Stimulated activated CD4-positive, alpha-beta T cell treated with anti-CD3 and anti-CD28 coated beads, Interleukin-12 subunit alpha, Interleukin-12 subunit beta, amount 100 ng/mL, for 24 hours (primary cell): ENCODE measurements around the gene BLCAP.
A peak's percentile ranks its signal among the peaks of the same experiment; 100 is the strongest.

Source experiments
- DNase-seq, 2 experiments: peaks; one replicate each; pipeline ENCODE4 v3.0.0-alpha.2; 2020; ENCODE audit warnings: low read depth in 2 of 2

The BLCAP gene

DNA sequence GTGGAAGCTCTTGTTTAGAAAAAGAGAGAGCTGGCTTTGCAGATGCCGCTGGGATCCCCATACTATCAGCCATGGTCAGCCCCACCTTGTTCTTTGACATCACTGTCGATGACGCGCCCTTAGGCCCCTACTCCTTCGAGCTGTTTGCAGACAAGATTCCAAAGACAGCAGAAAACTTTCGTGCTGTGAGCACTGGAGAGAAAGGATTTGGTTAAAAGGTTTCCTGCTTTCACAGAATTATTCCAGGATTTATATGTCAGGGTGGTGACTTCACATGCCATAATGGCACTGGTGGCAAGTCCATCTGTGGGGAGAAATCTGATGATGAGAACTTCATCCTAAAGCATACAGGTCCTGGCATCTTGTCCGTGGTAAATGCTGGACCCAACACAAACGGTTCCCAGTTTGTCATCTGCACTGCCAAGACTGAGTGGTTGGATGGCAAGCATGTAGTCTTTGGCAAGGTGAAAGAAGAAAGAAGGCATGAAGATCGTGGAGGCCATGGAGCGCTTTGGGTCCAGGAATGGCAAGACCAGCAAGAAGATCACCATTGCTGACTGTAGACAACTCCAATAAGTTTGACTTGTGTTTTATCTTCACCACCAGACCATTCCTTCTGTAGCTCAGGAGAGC lies 2.4 kb upstream of the BLCAP start:
- DNase-seq = no peak

DNA sequence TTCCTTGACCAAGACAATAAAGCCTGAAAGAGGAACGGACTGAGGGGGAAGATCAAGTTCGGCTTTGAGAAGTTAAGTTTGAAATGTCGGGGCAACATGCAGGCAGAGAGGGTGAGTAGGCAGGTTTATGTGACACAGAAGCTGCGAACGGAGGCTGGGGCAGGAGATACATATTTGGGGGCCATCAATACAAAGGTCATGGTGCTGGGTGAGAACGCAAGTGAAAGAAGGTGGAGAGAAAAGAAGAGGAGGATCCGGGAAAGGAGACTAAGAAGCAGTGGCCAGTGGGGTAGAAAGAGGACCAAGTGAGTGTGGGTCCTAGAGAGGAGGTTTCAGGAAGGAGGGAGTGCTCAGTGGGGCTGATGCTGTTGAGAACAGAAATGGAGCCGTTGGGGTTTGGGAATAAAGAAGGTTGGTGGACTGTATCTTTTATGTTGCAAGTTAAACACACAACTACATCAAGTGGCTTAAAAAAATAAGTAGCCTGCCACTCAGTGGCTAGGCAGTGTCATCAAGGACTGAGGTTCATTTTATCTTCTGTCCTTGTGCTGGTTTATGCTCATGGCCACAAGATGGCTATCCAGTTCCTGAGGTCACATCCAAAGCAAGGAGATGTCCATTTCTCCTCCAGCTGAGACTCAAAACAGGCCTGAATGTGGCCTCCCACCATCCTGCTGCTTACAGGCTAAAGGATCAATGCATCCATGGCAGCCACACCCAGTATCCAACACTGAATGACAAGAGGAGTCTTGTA lies 1.7 kb upstream of the BLCAP start:
- DNase-seq = no peak

DNA sequence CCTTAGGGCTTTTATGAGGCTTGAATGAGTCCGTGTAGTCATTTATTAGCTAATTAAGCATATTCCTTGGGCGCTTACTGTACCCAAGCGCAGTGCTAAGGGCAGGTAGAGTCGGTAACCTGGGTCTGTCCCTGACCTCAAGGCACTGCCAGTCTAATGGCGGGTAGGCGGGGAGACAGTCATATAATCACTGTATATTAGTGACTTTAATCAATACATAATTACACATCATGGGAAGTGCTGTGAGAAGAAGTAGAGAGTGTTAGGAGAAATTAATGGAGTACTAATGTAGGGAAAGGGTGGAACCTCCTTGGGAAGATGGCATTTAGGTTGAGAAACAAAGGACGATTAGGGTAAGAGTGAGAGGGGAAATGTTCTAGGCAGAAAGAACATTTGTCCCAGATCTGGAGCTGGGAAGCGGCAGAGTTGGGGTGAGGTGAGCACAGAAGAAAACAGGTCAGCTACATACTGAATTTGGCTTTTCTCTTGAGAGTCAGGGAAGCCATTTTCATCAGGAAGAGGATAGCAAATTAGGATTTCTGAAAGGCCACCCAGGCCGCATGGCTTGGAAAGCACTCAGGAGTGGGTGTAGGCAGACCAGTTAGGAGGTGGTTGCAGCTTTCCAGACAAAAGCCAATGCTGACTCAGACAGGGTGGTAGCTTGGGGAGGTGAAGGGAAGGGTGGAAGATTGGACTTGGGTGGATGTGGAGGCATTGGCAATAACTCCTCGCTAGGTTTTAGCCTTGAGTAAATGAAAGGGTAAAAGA lies 954 bp upstream of the BLCAP start:
- DNase-seq = no peak

DNA sequence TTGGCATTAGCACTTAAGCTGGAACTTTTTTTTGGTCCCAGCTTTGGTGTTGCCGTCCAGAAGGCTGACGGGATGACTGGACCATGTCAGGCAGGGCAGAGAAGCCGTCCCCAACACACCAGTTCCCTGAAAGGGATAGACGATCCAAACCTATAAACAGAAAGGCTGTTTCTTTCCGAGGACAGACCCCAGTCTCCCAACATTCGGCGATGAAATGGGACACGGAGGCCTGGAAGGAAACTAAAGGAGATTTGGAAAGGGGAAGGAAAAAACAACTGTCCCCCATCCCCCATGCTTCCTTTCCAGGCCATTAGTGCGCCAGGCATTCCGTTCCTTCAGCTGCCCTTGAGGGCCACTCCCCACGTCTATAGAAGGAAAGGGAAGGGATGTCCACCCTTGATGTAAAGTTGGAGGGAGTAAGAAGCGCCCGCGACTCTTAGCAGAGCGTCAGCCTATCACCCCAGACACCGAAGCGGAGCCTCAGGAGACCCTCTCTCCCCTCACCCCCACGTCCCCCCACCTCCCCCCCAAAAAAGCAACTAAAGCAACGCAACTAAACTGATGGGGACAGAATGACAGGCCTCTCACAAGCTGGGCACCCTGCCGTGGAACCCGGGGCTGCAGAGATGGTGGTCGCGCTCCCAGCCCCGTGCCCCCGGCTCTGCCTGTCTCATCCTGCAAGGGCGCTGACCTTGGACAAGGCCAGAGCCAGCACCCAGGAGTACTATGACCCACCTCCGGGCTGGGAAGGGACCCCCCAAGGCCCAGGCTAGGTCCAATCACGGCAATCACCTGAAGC lies 638 bp downstream of the BLCAP start:
- DNase-seq = no peak

DNA sequence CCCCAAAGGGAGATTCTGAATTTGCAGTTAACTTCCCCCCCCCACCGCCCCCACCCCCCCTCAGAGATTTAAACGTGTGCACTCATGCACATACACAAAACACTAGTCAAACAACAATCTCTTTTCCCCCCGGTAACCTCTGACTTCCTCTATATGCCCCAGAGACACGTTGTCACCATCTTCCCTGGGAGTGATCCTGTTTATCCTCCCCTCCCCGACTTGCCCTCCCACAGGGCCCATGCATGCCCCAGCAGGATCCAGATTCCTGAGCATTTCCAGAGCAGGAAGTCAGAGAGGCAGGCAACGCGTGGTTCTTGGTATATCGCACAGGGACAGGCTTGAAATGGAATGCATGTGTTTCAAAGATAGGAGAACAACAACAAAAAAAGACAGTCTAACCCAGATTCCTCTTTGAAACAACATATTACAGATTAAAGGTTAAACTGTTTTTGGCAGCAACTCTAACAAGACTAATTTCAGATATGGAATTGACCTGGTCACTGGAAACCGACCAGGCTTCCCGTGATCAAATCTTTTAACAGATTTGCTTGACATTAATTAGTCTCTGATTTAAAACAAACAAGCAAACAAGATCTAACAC lies 1.3 kb downstream of the BLCAP start:
- DNase-seq = no peak

DNA sequence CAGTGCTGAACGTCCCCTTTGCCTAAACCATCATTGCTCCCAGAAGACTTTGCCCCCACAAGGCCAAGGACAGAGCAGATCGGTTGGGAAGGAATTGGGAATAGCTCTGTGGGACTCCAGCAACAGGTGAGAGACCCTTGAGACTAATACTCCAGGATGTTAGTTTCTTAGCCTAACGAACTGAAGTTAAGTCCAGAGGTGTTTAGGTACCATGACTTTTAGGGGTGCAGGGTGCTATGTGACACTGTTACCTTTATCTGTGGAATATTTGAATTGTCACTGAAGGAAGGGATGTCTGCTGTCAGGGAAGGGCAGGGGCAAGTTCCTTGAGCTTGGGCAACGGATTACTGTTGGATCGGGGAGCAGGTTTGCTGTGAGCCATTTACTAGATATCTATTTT lies 1.9 kb downstream of the BLCAP start:
- no peak for DNase-seq

DNA sequence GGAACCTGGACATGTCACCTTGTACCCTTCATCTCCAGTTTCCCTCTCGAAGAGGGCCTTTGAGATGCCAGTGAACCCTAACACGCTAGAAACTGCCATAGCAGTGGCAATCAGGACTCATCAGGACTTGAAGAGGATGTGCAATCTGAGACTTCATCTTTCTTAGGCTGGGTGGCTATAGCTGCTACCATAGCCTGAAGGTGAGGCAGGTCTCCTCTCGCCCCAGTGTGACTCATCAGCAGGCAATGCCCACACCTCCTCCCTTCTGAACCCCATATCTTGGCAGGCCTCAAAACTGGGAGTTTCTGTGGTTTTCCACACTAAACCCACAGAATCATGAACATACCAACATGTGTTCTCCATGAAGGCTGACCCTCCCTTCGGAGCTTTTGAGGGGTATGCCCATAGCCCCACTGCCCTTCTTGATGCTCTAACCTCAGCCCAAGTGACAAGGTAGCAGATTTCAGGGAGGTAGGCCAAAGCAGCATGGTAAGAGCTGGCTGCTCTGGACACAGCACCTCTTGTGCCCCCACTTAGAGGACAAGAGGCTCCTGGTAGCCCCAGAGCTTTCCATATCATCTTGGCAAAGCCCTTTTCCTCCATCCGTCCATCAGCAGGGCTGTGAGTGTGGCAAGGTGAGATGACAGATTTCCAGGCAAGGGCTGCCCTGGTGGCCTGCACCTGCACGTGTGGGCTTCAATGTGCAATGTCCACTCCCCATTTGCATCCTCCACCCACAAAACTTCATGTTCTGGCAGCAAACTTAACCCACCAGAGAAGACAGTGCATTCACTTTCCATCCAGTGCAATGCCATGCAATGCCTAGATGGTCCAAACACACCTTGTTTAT lies 2.6 kb downstream of the BLCAP start:
- peak in 1 of 2 experiments; percentile 20 for DNase-seq

DNA sequence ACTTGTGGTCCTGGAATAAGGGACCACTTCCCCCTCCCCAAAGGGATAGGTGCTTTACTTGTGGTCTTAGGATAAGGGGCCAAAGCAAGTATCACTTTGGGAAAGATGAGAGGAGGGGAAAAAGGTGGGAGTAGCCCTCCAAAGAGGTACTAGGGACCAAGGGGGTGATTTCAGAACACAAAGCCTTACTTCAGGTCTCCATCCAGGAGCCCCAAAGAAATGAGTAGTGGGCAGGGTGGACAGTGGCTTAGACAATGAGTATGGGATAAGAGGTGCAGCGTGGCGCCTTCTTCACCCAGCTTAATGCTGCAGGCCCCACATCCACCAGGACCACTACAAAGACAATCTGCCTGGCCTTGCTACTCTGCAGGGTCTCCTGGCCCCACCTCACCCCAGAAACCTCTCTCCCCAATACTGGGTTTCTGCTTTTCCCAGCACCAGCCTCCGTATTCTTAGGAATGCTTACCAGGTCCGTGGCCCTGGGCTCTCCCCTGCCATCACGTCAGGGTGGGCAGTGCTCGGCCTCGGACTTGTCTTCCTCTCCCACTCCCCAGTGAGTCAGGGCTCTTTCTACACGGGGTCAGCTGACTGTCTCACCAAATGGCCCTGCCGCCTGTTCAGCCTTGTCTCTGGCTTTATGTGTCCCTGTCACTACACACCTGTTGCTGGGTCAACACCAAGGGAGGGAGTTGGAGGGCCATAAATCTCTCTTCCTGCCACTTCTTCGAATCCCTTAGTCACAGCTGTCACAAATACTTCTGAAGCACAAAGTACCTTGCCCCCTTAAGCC lies 3.6 kb downstream of the BLCAP start:
- no peak for DNase-seq

DNA sequence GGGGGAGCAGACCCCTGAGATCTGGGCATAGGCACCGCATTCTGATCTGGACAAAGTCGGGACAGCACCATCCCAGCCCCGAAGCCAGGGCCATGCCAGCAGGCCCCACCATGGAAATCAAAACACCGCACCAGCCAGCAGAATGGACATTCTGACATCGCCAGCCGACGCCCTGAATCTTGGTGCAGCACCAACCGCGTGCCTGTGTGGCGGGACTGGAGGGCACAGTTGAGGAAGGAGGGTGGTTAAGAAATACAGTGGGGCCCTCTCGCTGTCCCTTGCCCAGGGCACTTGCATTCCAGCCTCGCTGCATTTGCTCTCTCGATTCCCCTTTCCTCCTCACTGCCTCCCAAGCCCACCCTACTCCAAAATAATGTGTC lies 4.7 kb downstream of the BLCAP start:
- no peak for DNase-seq

DNA sequence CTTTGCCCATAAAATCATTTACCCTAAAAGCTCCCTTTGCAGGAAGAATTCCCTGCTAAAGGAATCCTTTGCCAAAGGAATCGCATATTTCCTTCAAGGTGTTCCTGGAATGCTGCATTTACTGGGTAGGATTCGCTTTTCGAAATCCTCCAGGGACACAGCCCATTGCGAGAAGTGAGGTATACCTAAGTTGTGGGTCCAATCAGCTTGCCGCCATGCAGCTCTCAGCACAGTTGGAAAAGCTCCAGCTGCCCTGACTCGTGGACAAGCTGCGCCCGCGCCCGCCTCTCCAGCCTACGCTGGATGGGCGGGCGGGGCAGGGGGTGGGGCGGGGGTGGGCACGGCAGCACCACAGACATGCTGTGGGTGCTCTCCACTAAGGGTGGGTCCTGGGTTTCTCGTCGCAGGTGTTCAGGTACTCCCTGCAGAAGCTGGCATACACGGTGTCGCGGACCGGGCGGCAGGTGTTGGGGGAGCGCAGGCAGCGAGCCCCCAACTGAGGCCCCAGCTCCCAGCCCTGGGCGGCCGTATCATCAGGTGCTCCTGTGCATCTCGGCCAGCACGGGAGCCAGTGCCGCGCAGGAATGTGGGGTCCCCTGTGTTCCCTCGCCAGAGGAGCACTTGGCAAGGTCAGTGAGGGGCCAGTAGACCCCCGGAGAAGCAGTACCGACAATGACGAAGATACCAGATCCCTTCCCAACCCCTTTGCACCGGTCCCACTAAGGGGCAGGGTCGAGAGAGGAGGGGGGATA lies 5.2 kb downstream of the BLCAP start:
- DNase-seq = no peak

DNA sequence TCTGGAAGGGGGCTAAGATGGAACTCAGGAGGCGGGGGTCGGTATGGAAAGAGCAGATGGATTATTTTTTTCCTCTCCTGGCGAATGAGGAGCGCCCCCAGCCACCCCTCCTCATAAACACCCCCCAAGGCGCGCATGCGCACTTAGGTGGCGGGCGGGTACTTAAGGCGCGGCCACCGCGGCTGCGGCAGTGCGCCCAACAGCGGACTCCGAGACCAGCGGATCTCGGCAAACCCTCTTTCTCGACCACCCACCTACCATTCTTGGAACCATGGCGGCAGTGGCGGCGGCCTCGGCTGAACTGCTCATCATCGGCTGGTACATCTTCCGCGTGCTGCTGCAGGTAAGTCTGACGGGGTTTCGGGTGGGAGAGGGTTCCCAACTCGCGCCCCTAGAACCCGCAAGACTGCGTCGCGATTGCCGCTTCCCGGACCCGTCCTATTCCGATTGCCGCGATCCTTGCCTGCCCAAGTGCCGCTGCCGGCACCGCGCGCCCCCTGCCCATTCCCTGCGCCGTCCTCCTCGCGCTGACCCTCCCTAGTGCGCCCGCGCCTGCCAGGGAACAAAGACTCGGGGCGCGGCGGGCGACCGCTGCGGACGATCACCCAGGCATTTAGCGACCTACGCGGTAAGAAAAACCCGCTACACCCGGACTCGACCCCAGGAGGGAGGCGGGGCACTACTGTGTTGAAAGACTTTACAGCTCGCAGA lies 6.5 kb downstream of the BLCAP start, which contains the start of gene NNAT:
NNAT (plus strand) TSS at position 190 of the 711 bp plus-strand sequence; CDS start at position 272, 82 bp downstream.
- no peak for DNase-seq

DNA sequence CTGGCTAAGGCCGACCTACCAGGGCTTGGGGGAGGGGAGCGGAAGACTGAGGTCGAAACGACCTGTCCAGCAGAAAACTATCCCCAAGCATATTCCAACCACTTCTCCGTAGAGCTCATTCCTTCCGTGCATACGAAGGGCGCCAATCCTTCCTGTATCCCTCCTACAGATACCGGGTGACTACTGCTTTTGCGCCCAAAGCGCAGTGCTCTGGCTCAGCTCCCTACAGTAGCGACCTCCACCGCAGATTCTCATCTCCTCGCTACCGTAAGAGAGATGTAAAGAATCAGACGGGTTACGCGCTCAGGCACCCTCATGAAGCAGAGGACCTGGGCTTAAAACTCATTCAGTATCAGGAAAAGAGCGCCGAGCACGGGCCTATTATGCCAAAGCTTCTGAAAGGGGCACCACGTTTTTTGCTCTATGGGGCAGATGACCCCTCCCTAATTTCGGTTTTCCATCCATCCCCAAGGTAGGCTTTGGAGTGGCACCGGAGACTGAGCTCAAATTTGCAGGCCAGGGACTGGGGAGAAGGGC lies 7.2 kb downstream of the BLCAP start:
- DNase-seq = no peak

DNA sequence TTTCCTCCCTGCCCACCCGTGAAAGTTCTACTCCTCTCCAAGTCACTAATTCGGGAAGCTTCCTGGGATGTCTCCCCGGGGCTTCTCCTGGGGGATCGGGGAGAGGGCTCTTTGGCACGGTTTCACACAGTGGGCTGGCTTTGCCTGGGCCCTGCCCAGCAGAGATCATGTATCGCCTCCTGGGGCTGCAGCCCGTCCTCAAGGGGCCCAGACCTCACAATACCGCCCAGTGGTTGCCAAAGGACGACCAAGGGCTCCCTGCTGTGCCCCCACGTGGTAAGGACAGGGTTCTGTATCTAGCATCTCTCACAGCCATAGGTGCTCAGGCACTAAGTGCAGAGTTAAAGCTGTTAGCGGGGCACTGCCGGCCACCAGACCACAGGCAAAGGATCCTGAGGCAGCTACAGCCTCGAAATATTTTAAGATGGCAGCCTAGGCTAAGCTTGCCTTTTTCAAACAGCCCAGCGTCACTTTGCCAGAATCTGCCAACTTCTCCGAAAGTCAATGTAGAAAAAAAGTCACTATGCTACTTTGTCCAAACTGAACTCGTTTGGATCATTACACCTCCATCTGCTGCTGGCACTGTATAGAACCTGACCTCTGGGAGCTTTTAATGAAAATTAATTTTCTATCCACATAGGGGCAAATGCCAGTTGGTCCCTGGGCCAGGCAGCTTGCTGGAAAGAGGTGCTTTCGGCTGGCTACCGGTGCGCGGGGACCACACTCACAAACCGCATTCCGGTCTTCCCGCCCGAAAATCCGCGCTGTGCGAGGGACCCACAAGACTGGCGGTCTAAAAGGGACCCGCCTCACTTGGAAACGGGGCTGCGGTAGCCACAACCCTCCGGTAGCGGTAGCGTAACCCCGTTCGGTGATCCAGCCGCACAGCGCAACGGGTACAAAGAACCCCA lies 7.9 kb downstream of the BLCAP start:
- DNase-seq = no peak

DNA sequence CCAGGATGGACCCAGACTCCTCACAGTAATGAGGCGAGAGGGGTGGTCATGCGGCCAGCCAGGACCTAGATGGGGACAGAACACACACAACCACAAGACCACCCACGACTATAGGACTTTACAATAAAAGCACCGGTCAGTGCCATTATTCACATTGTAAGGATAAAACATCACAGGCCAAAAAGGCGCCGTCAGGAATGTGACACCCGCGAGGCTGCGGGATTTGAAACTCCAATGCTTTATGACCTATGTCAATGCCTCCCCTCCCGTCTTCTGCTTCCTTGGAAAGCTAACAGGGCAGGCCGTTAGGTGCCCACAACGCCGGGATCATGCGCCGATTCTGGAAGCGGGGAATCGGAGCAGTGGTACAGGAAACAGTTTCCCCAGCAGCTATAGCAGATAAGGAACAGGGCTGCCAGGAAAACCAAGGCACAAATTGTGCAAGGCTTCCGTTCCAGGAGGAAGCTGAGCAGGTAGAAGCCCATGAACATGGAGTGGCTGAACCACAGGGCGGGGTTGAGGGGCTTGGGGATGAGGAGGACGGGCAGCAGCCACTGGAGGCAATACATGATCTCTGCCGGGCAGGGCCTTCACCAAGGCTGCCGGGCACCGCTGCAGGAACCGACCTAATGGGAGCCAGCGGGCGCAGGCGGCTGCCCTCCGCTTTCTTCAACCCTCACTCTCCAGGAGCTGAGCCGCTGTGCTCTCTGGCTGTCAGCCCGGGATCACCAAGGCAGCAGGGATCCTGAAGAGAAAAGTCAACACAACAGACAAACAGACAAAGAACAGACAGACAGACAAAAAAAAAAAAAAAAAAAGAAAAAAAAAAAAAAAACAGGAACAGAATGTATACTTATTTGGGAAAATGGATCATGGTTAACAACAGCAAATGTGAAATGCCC lies 8.8 kb downstream of the BLCAP start:
- DNase-seq = no peak

DNA sequence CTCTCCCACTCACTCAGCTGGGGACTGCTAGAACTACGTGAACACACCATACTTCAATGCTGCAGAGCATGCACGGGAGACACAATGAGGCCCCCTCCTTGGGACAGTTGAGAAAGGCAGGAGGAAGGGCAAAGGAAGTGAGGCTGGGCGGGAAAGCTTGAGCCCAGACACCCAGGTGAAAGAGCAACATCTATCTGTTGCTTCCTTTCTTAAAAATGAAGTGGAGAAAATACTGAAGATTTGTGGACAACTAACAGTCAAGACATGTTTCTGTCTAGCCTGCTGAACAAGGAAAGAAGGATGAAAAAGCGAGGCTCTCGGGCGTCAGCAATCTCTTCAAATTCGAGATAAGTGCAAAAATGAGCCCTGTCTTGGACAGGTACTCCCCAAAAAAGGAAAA lies 9.6 kb downstream of the BLCAP start:
- DNase-seq = no peak
